ENCODE data around the gene FILIP1L. TPM values are rescaled to one million over a fixed set of nuclear protein-coding genes. Genes with fewer than 3 reads are reported as not detected.

The FILIP1L gene
- total RNA-seq (2014; rRNA removed; shearing (Covaris generic)), result not detected in 2 replicates
- polyA plus RNA-seq (2015; cell fraction: cytosol; rRNA removed), result not detected in 2 replicates
- not detected in 2 replicates for polyA plus RNA-seq (2015; cell fraction: nucleus; rRNA removed)

DNA sequence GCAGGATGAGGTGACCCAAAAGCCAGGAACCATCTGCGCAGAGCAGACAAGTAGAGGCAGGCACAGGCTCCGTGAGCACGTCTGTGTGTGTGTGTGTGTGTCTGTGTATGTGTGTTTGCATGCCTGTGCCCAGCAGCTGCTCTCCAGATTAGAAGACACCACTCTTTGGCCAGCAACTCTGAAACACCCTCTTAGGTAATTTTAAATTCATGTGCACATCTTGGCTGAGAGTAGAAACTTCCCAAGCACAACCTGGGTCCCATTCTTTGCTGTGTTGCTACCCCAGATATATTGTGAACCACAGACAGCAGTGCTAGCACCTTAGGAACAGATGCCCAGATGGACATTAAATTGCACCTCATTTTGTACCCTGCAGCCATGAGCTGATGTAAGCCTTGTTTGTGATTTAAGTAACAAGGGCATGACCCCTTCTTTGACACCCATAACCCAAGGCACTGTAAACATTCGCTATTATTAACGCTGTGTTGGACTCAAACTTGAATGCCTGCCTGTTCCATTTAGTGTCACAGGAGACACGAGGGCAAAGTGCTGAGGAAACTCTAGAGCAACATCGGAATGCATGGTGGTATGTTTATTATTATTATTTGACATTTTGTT is at the start of gene FILIP1L:
Gene FILIP1L, minus strand, starts transcription at position 89 of the 618 bp plus-strand sequence.
- DNase-seq (ENCODE audit: low read depth), result no peak

GRCh38 chr3:100163787-100164186 is 49.5 kb upstream of the FILIP1L start:
- no peak for DNase-seq (ENCODE audit: low read depth)

- no peak for DNase-seq (ENCODE audit: low read depth)
These were observed 46.2 kb upstream of the FILIP1L start for GRCh38 chr3:100160521-100160920.

DNA sequence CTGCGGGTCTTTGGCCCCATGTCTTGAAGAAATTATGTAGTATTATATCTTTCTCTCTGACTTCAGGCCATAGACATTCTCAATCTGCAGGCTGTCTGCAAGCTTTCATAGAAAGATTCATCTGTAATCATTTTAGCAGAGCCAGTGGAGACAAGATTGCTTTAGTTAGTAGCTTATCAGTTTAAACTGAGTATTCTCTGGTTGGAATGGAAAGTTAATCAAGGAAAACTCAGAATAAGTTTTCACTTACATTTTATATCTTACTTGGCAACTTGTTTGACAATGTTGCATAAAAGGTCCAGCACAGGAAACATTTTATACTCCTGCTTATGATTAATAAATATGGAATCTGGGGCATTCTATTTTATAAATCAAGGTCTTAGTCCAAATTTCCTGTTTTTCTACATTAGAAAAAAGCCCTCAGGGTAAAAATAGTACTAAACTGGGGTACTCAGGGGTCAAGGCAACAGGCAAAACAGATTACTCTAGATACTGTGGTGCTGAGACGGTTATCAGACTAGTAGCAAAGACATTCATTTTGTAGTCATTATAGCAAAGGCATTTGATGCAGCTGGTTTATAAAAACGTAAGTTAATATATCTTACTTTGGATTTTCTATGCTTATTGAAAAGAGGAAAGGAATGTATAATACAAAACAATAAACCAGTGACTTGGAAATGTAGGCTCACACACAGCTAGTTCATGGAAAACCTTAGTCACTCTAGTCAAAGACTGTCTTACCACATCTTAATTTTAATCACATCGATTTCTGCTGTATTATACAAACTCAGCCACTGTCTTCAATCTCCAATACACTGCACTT is 45.2 kb upstream of the FILIP1L start:
- DNase-seq (ENCODE audit: low read depth), result peak; percentile 38

DNA sequence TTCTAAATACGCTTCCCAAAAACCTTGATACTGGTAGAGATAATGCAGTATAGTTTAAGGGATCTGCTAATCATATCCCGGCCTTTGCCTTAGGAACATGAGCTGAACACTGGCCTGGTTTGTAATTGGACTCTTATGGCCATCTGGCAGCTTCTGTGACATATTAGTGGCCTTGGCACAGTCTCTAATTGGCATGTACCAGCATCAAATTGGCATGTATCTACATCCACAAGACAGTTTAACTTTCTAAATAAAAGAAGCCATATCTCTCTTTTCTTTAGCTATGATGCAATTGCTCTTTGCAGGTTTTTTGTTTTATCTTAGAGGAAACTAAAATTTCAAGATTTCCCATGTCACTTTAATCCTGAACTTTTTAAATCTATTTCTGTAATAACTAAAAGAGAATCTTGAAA is 44.6 kb upstream of the FILIP1L start:
- DNase-seq (ENCODE audit: low read depth), result no peak

DNA sequence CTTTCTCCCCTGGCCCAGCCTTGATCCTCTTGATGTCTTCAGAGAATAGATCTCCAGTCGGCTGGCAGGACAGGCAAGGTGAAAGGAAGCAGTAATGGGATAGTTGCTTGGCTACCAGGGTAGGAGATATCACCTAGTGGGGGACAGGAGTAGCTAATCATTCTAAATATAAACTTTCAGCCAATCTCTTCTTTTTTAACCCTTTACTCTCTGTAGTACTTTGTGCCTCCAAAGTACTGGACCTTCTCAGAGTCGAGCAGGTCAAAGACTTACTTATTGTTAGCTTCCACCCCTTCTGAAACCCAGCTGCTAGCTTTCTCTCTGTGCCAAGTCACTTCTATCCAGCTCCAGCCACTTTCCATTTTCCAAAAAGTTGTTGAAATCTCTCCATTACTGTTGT is 43.4 kb upstream of the FILIP1L start:
- DNase-seq (ENCODE audit: low read depth), result no peak

GRCh38 chr3:100155590-100155989 is 41.3 kb upstream of the FILIP1L start:
- DNase-seq (ENCODE audit: low read depth), result no peak

GRCh38 chr3:100155128-100155527 is 40.8 kb upstream of the FILIP1L start:
- DNase-seq (ENCODE audit: low read depth), result no peak

DNA sequence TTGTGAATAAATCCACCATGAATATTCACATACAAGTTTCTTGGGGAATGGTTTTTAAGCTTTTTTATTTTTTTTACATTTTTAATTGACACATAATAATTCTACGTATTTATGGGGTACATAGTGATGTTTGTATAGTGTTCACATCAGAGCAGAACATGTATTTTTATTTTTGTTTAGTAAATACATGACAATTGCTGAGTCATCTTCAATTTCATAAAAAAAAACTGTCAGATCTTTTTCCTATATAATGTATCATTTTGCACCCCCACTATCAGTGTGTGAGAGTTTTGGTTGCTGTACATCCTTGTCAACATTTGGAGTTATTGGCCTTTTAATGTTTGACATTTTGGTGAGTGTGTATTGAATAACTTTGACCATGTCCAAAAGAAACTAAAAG is 39.9 kb upstream of the FILIP1L start:
- no peak for DNase-seq (ENCODE audit: low read depth)

- no peak for DNase-seq (ENCODE audit: low read depth)
These were observed 36.9 kb upstream of the FILIP1L start for GRCh38 chr3:100151024-100151707.

GRCh38 chr3:100150473-100150872 is 36.2 kb upstream of the FILIP1L start:
- DNase-seq (ENCODE audit: low read depth), result no peak

DNA sequence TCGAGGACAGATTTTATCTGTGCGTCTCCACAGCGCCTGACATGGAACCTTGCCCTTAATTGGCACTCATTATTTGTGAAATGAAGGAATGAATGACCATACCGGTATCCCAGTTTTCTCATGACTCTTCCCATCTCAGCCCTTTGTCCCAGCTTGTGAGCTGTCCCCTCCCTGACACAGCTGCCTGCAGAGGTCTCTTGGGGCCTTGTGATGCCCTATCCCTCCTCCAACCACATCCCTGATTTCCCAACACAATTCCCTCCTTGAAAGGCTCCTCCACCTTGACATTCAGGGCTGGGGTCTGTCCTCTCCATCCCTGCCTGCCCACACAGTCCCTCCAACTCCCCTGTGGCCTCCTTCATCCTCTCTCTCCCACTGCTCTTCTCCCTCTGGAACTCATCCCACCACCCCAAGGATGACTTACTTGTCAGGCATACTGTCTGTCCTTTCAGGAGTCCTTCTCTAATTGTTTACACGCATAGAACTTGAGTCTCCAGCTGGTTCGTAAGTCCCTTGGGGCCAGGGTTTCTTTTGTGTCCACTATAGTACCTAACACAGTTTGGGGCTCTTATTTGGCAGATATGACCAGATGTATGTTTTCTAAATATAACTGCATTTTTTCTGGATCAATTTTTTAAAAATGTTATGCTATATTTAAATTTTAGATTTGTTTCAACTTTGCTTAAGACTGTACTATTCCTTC is 35.6 kb upstream of the FILIP1L start:
- DNase-seq (ENCODE audit: low read depth), result no peak

DNA sequence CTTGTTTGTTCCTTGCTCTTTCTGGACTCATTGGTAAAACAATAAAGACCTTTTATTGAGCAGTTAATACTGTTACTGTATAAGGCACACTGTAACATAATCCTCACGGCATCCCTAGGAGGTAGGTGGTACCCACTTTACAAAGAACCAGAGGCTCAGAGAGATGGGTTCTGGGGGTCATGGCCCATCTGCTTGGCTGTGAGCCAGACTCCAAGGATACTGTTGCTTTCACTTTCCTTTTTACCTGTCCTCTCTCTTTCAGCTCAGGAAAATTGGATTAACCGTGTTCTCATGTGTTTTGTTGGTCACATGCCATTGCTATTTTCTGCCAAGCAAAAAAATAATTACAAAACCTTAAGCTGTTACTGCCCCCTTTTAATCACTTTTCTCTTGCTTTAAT is 34.8 kb upstream of the FILIP1L start:
- DNase-seq (ENCODE audit: low read depth), result no peak

DNA sequence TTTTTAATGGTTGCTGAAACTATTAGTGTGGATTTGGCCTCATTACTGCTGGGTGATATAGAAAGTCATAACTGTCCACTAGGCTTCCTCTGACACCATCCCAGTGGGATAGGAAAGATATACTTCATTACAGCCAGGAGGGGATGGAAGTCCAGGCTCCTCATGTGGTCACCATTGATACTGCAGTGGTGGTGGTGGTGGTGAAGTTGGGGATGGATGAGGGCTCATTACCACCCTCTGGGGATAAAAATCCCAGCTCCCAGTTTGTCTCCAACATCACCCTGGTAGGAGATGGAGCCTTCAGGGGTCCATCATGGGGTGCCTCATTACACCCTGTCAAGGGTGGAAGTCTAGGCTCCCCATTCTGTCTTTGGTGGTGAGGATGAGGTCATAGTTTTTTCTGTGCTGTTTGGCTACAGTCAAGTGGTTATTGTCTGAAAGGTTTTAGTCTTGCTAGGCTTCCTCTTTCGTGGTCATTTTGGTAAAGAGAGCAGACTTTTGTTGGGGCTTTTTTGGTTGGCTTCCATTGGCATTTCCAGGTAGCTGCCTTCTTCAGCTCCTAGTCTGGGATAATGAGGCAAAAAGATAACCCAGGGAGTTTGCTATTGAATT is 30.1 kb upstream of the FILIP1L start:
- no peak for DNase-seq (ENCODE audit: low read depth)

DNA sequence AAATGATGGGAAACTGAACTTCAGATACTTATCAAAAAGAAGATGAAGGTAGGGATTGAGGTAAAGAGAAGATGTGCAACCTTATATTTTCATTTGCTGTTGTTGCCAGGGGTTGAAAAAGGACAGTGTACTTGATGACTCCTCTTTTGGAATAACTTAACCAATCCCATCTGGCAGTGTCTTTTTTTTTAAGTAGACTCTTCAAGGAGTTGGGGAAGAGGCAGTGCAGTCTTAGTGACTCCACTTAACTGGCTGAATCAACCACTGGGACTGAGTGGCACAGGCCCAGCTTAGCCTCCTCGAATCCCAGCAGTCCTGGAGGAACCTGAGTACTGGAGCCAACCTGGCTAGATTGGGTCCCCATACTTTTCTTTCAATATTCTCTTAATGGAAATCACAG is 27.3 kb upstream of the FILIP1L start:
- no peak for DNase-seq (ENCODE audit: low read depth)

DNA sequence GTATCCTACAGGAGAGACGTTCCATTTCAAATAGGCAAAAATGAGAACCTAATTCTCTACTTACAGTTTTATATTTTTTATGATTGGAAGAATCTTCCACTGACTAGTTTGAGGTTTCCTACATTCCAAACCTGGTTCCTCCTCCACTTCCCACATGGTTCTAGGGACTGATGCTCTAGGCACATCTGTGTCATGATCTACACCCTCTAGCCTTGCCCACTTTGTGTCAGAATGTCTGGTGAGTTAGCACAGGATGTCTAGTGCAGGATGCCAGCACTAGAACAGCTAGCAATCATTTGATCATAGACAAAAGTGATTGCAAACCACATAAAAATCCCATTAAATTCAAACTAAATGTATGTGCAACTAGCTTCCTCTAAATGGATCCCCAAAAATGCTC is 26.7 kb upstream of the FILIP1L start:
- DNase-seq (ENCODE audit: low read depth), result no peak

DNA sequence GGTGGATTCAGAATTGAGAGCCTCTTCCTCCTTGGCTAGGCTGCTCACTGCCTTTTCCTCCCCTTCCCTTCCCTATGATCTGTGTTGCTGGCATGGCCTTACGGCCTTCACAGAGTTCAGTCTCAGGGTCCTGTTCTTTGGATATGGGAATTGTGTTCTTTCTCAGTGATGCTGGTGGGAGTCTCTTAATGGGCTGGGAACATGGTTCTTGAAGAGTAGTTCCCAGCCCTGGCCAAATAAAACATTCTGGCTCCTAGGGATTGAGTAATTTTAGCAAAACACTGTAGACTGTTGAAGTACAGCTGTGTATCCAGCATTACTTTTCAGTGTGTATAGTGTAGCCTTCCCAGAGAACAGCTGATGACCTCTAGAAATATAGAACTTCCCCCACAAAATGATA is 22.6 kb upstream of the FILIP1L start:
- no peak for DNase-seq (ENCODE audit: low read depth)

- DNase-seq (ENCODE audit: low read depth), result no peak
These were observed 16.9 kb upstream of the FILIP1L start for GRCh38 chr3:100131241-100131640.

GRCh38 chr3:100129941-100130340 is 15.6 kb upstream of the FILIP1L start:
- DNase-seq (ENCODE audit: low read depth), result no peak

DNA sequence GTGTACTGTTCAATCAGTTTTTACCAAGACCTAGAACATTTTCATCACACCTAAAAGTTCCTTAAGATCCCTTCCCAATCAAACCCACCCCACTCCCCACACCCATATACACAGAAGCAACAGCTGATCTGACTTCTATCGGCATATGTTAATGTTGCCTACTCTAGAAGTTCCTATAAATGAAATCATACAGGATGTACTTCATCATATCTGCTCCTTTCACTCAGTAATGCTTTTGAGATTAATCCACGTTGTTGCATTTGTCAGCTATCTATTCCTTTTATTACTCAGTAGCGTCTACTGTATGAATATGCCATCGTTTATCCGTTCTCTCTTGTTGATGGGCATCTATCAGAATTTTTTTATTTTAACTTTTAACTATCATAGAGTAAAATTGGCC is 14.3 kb upstream of the FILIP1L start:
- DNase-seq (ENCODE audit: low read depth), result no peak

DNA sequence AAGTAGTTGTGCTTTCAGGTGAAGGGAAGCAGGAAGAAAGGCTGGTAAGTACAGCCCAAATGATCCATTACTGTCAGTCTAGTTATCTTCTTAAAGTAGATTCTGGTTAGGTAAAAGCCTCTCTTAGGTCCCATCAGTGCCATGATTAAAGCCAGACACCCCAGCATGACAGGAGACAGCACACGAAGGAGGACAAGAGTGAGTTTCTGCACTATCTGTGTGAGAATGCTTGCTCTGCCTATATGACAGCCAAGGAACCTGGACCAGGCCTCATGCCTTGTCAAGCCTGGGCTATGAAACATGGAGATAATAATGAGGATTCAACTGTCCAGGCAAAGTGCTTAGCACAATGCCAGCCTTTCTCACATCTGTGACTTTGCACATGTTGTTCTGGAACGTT is 13.5 kb upstream of the FILIP1L start:
- DNase-seq (ENCODE audit: low read depth), result no peak

All from HT1080 (cell line).